Astrocyte of the cerebellum (primary cell): ENCODE results near the gene BMAL1.
A peak's percentile ranks its signal among the peaks of the same experiment; 100 is the strongest.

ENCODE experiments used
- DNase-seq: peaks from one replicate; pipeline ENCODE4 v3.0.0-alpha.2; 2011; ENCODE audit warnings: low read depth
- H3K4me3 ChIP-seq: 2 replicates; pipeline ENCODE4 v1.5.1; 2011; ENCODE audit warnings: mild to moderate bottlenecking, low read depth, low read length, moderate library complexity
- in situ Hi-C: cut with HindIII; loops from 2 replicates; pipeline ENCODE4 v1.10.0; 2017; ENCODE audit warnings: low sequenced_read_pairs
- TF ChIP-seq, protein P1 (sequence below): IDR thresholded peaks from 2 replicates; pipeline ENCODE4 v1.5.1; 2012; ENCODE audit warnings: low read length, low read depth, moderate library complexity, mild to moderate bottlenecking; ENCODE audit errors: missing control alignments

BMAL1 gene

DNA sequence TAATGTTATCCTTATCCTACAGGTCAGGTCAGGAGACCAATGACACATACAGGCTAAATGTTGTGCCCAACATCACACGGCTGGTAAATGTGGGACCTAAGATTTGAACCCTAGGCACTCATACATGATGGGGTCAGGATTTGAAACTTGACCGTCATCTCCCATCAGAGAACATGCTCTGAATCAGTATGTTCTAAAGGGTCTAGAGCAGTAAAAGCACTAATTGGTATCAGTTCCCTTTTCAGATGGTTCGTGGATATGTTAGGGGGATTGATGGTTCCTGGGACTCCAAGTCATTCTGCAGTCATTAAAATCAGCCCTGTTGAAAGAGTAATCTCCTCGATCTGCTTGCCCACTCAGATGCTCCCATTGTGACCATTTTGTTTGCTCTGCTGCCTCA, 65.5 kb downstream of the BMAL1 start:
- H3K4me3 ChIP-seq, result no peak overlapping the region
- TF ChIP-seq, protein P1, sequence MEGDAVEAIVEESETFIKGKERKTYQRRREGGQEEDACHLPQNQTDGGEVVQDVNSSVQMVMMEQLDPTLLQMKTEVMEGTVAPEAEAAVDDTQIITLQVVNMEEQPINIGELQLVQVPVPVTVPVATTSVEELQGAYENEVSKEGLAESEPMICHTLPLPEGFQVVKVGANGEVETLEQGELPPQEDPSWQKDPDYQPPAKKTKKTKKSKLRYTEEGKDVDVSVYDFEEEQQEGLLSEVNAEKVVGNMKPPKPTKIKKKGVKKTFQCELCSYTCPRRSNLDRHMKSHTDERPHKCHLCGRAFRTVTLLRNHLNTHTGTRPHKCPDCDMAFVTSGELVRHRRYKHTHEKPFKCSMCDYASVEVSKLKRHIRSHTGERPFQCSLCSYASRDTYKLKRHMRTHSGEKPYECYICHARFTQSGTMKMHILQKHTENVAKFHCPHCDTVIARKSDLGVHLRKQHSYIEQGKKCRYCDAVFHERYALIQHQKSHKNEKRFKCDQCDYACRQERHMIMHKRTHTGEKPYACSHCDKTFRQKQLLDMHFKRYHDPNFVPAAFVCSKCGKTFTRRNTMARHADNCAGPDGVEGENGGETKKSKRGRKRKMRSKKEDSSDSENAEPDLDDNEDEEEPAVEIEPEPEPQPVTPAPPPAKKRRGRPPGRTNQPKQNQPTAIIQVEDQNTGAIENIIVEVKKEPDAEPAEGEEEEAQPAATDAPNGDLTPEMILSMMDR, result no peak
- in situ Hi-C loops, result no loop called here

GRCh38 chr11:13343931-13344717, 66.5 kb downstream of the BMAL1 start:
- in situ Hi-C loops, result no loop called here
- peak; percentile 69 for DNase-seq
- no peak overlapping the region for H3K4me3 ChIP-seq
- TF ChIP-seq, protein P1, result peak; percentile 84

More for the DNA sequence above, 65.5 kb downstream of the BMAL1 start:
- no peak for DNase-seq

- TF ChIP-seq, protein P1, result no peak
- no peak overlapping the region for H3K4me3 ChIP-seq
- no peak for DNase-seq
- in situ Hi-C loops, result no loop called here
These were observed 67.2 kb downstream of the BMAL1 start for GRCh38 chr11:13344818-13345217.

DNA sequence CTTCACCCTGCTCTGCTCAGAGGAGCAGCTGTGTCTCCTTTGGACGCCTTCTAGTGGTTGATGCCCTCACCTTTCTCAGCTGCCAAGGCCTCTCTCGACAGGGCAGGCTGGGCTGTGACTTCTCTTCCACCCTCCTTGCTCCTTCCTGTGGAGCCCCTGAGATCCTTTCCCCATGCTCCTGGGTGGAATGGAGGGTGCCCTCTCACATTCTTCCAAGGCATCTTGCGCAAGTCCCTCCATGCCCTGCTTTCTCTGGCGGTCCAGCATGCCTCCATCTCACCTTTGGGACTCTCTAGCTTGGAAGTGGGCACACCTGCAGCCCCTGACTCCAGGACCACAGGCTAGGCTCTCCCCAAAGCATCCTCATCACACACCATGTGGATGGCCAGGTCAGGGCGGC, 68.9 kb downstream of the BMAL1 start:
- no peak for DNase-seq
- in situ Hi-C loops, result no loop called here
- H3K4me3 ChIP-seq, result no peak overlapping the region
- TF ChIP-seq, protein P1, result no peak

GRCh38 chr11:13347901-13348300, 70.3 kb downstream of the BMAL1 start:
- no peak for DNase-seq
- TF ChIP-seq, protein P1, result no peak
- no peak overlapping the region for H3K4me3 ChIP-seq
- in situ Hi-C loops, result no loop called here

- TF ChIP-seq, protein P1, result no peak
- no peak overlapping the region for H3K4me3 ChIP-seq
- DNase-seq, result no peak
- in situ Hi-C loops, result no loop called here
These were observed 70.7 kb downstream of the BMAL1 start for GRCh38 chr11:13348305-13348704.
